Thoracic aorta (tissue), 2 donors: ENCODE measurements around the gene ZFAND3. TPM values are rescaled to one million over a fixed set of nuclear protein-coding genes. Genes with fewer than 3 reads are reported as not detected.

ENCODE experiments used
- ATAC-seq: fragments of 150-250 bp; one replicate; pipeline ENCODE4 v1.8.0; 2017; ENCODE audit warnings: low read depth; ENCODE audit not compliant: insufficient number of reproducible peaks, low FRiP score
- DNase-seq: peaks from one replicate; pipeline ENCODE4 v3.0.0-alpha.2; 2020; ENCODE audit warnings: low spot score
- H3K27ac ChIP-seq, 2 donors: fragments of 200-600 bp; sonication (generic); 1 replicate in 1 of 2; 2 replicates in 1 of 2; pipeline ENCODE4 v1.5.1; 2016; ENCODE audit warnings: mild to moderate bottlenecking in 2 of 2, moderate library complexity in 2 of 2
- H3K27me3 ChIP-seq: fragments of 200-600 bp; sonication (generic); replicated peaks from 2 replicates; pipeline ENCODE4 v1.6.0; 2016; ENCODE audit warnings: mild to moderate bottlenecking; ENCODE audit not compliant: insufficient read depth
- H3K36me3 ChIP-seq: fragments of 200-600 bp; sonication (generic); one replicate; pipeline ENCODE4 v1.5.1; 2016
- H3K4me1 ChIP-seq, 2 donors: fragments of 200-600 bp; sonication (generic); 1 replicate in 1 of 2; 2 replicates in 1 of 2; pipeline versions ENCODE4 v1.5.1 to v1.6.0; 2016; ENCODE audit warnings: low read depth in 2 of 2, mild to moderate bottlenecking in 1 of 2; ENCODE audit not compliant: control insufficient read depth in 1 of 2
- H3K4me3 ChIP-seq: fragments of 200-600 bp; sonication (generic); 2 replicates; pipeline ENCODE4 v1.5.1; 2016; ENCODE audit warnings: mild to moderate bottlenecking
- H3K9me3 ChIP-seq: fragments of 200-600 bp; sonication (generic); 2 replicates; pipeline ENCODE4 v1.5.1; 2016
- total RNA-seq, 2 donors: library from RNA; depleted of rRNA; stranded (reverse); fragments of >200 nt; gene quantifications; one replicate each; pipeline versions ENCODE4 v1.1.0 to v1.2.3, GENCODE V29; 2016
- TF ChIP-seq, protein P1 (sequence below): fragments of 200-600 bp; sonication (generic); IDR thresholded peaks from one replicate; pipeline ENCODE4 v1.5.1; 2019; ENCODE audit warnings: antibody characterized with exemption

The ZFAND3 gene
- total RNA-seq, 2 donors from 2014 or later = 45.4 to 56.2 TPM

DNA sequence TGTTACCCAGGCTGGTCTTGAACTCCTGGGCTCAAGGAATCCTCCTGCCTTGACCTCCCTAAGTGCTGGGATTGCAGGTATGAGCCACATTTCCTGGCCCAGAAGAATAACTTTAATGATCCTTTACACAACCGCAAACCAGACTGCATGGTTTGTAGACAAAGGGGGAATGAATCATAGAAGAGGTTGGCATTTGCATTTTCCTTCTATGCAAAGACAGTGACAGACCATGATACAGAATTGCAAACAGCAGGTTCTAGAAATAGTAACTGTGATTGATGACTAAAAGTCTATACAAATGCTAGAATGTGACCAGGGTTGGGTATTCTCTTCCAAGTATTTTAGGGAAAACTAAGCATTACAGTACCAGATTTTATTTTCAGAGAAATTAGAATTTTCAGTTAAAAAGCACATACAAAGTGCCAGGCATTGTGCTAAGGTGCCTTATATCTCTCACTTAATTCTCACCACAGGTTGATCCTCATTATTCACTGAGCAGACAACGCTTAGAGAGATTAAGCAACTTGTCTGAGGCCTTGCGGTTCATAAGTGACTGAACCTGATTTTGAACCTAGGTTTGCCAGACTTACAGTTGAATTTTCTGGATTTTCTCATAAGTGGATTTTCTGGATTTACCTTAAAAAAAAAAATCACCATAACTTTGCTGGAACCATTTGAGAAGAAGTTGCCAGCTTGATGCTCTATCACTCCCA is 146.6 kb downstream of the ZFAND3 start:
- Histone ChIP-seq H3K27ac (no peak overlapping the region), H3K36me3 (no peaks in the 10 kb centered on the region), H3K4me3 (no peak overlapping the region), H3K4me1 (peaks cover 2 to 7% of the 10 kb centered on the region in 2 donors), H3K9me3 (no peaks in the 10 kb centered on the region), H3K27me3 (no peaks in the 10 kb centered on the region)
- ATAC-seq (no peak), DNase-seq (no peak)
- TF ChIP-seq, protein P1, sequence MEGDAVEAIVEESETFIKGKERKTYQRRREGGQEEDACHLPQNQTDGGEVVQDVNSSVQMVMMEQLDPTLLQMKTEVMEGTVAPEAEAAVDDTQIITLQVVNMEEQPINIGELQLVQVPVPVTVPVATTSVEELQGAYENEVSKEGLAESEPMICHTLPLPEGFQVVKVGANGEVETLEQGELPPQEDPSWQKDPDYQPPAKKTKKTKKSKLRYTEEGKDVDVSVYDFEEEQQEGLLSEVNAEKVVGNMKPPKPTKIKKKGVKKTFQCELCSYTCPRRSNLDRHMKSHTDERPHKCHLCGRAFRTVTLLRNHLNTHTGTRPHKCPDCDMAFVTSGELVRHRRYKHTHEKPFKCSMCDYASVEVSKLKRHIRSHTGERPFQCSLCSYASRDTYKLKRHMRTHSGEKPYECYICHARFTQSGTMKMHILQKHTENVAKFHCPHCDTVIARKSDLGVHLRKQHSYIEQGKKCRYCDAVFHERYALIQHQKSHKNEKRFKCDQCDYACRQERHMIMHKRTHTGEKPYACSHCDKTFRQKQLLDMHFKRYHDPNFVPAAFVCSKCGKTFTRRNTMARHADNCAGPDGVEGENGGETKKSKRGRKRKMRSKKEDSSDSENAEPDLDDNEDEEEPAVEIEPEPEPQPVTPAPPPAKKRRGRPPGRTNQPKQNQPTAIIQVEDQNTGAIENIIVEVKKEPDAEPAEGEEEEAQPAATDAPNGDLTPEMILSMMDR = no peak

DNA sequence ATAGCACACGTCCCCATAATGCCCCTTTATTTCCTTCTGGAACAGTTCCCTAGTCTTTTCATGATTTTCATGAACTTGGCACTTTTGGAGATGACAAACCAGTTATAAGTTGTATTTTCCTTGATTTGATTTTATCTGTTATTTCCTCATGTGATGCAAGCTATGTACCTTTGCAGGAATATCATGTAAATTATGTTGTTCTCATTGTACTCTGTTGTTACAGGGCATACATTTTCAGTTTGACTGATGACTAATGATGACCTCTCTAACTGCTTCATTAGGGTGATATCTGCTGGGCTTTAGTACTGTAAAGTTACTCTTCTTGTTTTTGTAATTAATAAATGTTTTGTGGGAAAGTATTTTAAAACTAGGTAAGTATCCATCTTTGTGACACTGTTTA is 147.3 kb downstream of the ZFAND3 start:
- TF ChIP-seq, protein P1 = no peak
- H3K4me3 ChIP-seq = no peak overlapping the region
- H3K27me3 ChIP-seq = no peaks in the 10 kb centered on the region
- H3K27ac ChIP-seq = no peak overlapping the region
- ATAC-seq (no peak), DNase-seq (no peak)
- H3K4me1 ChIP-seq = peaks cover 7 to 8% of the 10 kb centered on the region in 2 donors
- H3K9me3 ChIP-seq = no peaks in the 10 kb centered on the region
- no peaks in the 10 kb centered on the region for H3K36me3 ChIP-seq

DNA sequence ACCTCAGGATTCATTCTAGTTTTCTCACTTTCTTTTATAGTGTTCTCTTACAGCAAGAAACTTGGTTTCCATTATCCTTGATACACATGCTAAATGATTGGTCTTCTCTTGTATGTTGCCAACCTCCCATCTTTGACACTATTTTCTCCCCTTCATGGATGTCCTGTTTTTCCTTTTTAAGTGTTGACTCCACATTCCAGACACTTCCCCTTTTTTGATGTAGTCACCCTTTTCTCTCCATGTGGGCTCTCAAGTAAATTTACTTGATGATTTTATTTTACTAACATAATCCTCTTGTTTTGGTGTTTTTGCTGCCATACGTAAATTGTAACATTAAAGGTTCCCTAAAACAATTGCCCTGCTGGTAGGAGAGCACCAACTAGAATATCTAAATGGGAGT is 148.1 kb downstream of the ZFAND3 start:
- Histone ChIP-seq H3K27ac (no peak overlapping the region), H3K27me3 (no peaks in the 10 kb centered on the region), H3K4me3 (no peak overlapping the region), H3K4me1 (peaks cover 7 to 14% of the 10 kb centered on the region in 2 donors), H3K9me3 (no peaks in the 10 kb centered on the region), H3K36me3 (no peaks in the 10 kb centered on the region)
- no peak for DNase-seq
- no peak for ATAC-seq
- TF ChIP-seq, protein P1 = no peak

DNA sequence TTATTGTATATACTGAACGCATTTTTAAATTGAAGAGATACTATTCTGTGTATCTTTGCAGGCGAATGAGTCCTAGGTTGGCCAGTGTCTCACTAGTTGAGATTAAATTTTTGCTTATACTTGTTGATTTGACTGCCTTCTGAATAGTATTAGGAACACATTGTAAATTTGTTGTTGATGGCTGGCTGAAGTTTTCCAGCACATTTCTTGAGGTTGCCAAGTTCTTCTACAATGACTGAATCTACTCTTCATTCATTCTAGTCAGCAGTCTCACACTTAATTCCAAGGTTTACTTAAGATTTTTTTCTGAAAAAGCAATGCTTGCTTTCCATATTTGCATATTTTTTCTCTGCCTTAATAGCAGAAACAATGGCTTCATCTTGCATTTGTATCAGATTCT is 151.7 kb downstream of the ZFAND3 start:
- Histone ChIP-seq H3K27me3 (no peaks in the 10 kb centered on the region), H3K4me3 (no peak overlapping the region), H3K9me3 (peaks cover 3% of the 10 kb centered on the region), H3K36me3 (no peaks in the 10 kb centered on the region), H3K4me1 (peaks cover 2 to 27% of the 10 kb centered on the region in 2 donors), H3K27ac (no peak overlapping the region)
- no peak for DNase-seq
- TF ChIP-seq, protein P1 = no peak
- no peak for ATAC-seq

DNA sequence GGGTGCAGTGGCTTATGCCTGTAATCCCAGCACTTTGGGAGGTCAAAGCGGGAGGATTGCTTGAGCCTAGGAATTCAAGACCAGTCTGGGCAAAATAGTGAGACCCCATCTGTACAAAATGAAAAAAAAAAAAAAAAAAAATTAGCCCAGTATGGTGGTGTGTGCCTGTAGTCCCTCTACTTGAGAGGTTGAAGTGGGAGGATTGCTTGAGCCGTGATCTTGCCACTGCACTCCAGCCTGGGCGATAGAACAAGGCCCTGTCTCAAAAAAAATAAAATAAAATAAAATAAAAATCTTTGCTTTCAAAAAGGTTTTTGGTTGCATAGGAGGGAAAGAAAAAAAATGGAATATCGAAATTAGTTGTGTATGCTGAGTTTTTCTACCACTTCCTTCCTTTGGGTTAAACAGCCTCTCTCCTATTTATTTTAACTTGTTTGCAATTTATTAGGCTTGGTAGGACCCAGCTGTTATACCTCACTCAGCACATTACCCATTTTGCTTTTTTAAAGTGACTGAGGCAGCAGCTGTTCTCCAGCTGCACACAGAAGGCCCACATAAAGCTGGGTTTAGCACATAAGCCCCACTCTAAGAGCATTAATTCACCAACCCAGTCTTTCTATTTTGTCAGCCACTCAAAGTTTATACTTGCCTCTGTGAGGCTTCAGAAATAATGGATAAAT is 152.3 kb downstream of the ZFAND3 start:
- Histone ChIP-seq H3K27me3 (no peaks in the 10 kb centered on the region), H3K4me1 (peaks cover 0 to 27% of the 10 kb centered on the region in 2 donors), H3K36me3 (no peaks in the 10 kb centered on the region), H3K4me3 (no peak overlapping the region), H3K9me3 (peaks cover 3% of the 10 kb centered on the region), H3K27ac (no peak overlapping the region)
- DNase-seq (no peak), ATAC-seq (no peak)
- TF ChIP-seq, protein P1 = no peak
